Endothelial cell of umbilical vein (primary cell): ENCODE results near the gene ALDH1L2. TPM values are rescaled to one million over a fixed set of nuclear protein-coding genes. Genes with fewer than 3 reads are reported as not detected.

Experiments used
- BruUV-seq: library from RNA; stranded (reverse); fragments of 400-500 nt; replicated peaks from 2 replicates; lab custom pipeline; 2021; lab: Mats Ljungman, UMichigan
- CTCF ChIA-PET: fragments of 300-600, 350-600 bp; sonication (Branson Sonifier 250); formaldehyde crosslinking; loops from one replicate; lab custom pipeline; 2021; ENCODE audit warnings: antibody characterized with exemption, inconsistent platforms; lab: Charles Lee
- POLR2A ChIA-PET: fragments of 300-600, 350-600 bp; sonication (Branson Sonifier 250); formaldehyde crosslinking; loops from one replicate; lab custom pipeline; 2021; ENCODE audit warnings: antibody characterized with exemption, inconsistent platforms; lab: Charles Lee
- DNase-seq: peaks from one replicate; pipeline ENCODE4 v3.0.0-alpha.2; 2011; ENCODE audit warnings: low read depth, low spot score
- FAIRE-seq: peaks from 2 replicates; lab custom pipeline; 2011; peaks lifted over from hg19 to GRCh38; lab: Jason Lieb, UNC
- H2AFZ ChIP-seq: 2 replicates; pipeline ENCODE4 v1.6.0; 2012; ENCODE audit warnings: low read depth, low read length, control low read depth, inconsistent platforms
- H3K27ac ChIP-seq: 2 replicates; pipeline ENCODE4 v1.5.1; 2011; ENCODE audit warnings: low read depth, mild to moderate bottlenecking, control low read depth, low read length, moderate library complexity; ENCODE audit not compliant: insufficient read depth
- H3K27me3 ChIP-seq, 2 experiments: 2 replicates each; pipeline versions ENCODE4 v1.6.0 to v1.6.1; 2011; ENCODE audit warnings: low read length in 2 of 2, mixed read lengths in 1 of 2; ENCODE audit not compliant: control insufficient read depth in 2 of 2, insufficient read depth in 2 of 2
- H3K36me3 ChIP-seq, 2 experiments: 2 replicates in 1 of 2; 3 replicates in 1 of 2; pipeline ENCODE4 v1.5.1; 2011; ENCODE audit warnings: low read length in 2 of 2, mild to moderate bottlenecking in 1 of 2, moderate library complexity in 1 of 2; ENCODE audit not compliant: control insufficient read depth in 2 of 2, insufficient read depth in 2 of 2; ENCODE audit errors: extremely low read depth in 1 of 2
- H3K4me1 ChIP-seq: 3 replicates; pipeline ENCODE4 v1.5.1; 2011; ENCODE audit warnings: mild to moderate bottlenecking, low read length; ENCODE audit not compliant: control insufficient read depth, insufficient read depth; ENCODE audit errors: extremely low read depth
- H3K4me2 ChIP-seq: 2 replicates; pipeline ENCODE4 v1.6.1; 2011; ENCODE audit warnings: low read length, control low read depth, mixed read lengths; ENCODE audit not compliant: insufficient read depth
- H3K4me3 ChIP-seq, 3 experiments: fragments of 200-600 bp in 1 of 3; sonication (generic), shearing (Covaris generic) in 1 of 3; replicated peaks in 1 of 3; 2 replicates each; pipeline ENCODE4 v1.5.1; 2011 to 2016; ENCODE audit warnings: control low read depth in 3 of 3, low read length in 3 of 3, mild to moderate bottlenecking in 2 of 3, inconsistent platforms in 1 of 3, low read depth in 1 of 3, moderate library complexity in 1 of 3; ENCODE audit not compliant: insufficient read depth in 1 of 3
- H3K79me2 ChIP-seq: 2 replicates; pipeline ENCODE4 v1.6.0; 2012; ENCODE audit warnings: low read length, inconsistent platforms; ENCODE audit not compliant: control insufficient read depth, insufficient read depth
- H3K9ac ChIP-seq: replicated peaks from 2 replicates; pipeline ENCODE3; 2011; ENCODE audit warnings: low read length, control low read depth; ENCODE audit not compliant: insufficient read depth; ENCODE audit errors: extremely low read depth
- H3K9me1 ChIP-seq: replicated peaks from 3 replicates; pipeline ENCODE4 v1.6.0; 2011; ENCODE audit warnings: mild to moderate bottlenecking, low read length; ENCODE audit not compliant: control insufficient read depth, insufficient read depth; ENCODE audit errors: extremely low read depth
- H3K9me3 ChIP-seq: replicated peaks from 2 replicates; pipeline ENCODE4 v1.5.1; 2012; ENCODE audit warnings: low read length, inconsistent platforms; ENCODE audit not compliant: control insufficient read depth, insufficient read depth
- H4K20me1 ChIP-seq: replicated peaks from 2 replicates; pipeline ENCODE3; 2011; ENCODE audit warnings: mild to moderate bottlenecking, low read length; ENCODE audit not compliant: control insufficient read depth, insufficient read depth; ENCODE audit errors: extremely low read depth
- EZH2 ChIP-seq: IDR thresholded peaks from 2 replicates; pipeline ENCODE4 v1.6.1; 2012; ENCODE audit warnings: borderline replicate concordance, low read depth, mild to moderate bottlenecking, moderate library complexity, low read length, inconsistent platforms; ENCODE audit not compliant: severe bottlenecking
- FOS ChIP-seq: IDR thresholded peaks from 2 replicates; pipeline ENCODE4 v1.6.1; 2011; ENCODE audit warnings: mild to moderate bottlenecking, low read length, moderate library complexity, borderline replicate concordance; ENCODE audit not compliant: insufficient read depth
- GATA2 ChIP-seq: IDR thresholded peaks from 2 replicates; pipeline ENCODE4 v1.7.0; 2011; ENCODE audit warnings: low read depth, mild to moderate bottlenecking, moderate library complexity, mixed read lengths, low read length; ENCODE audit not compliant: insufficient read length, insufficient read depth
- JUN ChIP-seq: IDR thresholded peaks from 2 replicates; pipeline ENCODE4 v1.6.1; 2011; ENCODE audit warnings: borderline replicate concordance, low read depth; ENCODE audit not compliant: insufficient read length, insufficient read depth
- MAX ChIP-seq: IDR thresholded peaks from 2 replicates; pipeline ENCODE4 v1.6.1; 2011; ENCODE audit not compliant: insufficient read depth, insufficient read length
- MYC ChIP-seq: IDR thresholded peaks from one replicate; pipeline ENCODE4 v1.6.1; 2011; ENCODE audit warnings: mild to moderate bottlenecking, low read depth, low read length
- POLR2AphosphoS5 ChIP-seq: IDR thresholded peaks from 2 replicates; pipeline ENCODE4 v1.6.1; 2012; ENCODE audit warnings: low read depth, mild to moderate bottlenecking, control low read depth, low read length, moderate library complexity; ENCODE audit not compliant: insufficient read depth
- dilution Hi-C: fragments of 300-500 bp; cut with MboI; formaldehyde crosslinking; loops from one replicate; pipeline ENCODE4 v1.15.0; 2019; ENCODE audit warnings: low sequenced_read_pairs; ENCODE audit not compliant: extremely low pct_ligation_motif_present
- intact Hi-C: fragments of 100-400 bp; cut with micrococcal nuclease; formaldehyde crosslinking; loops from one replicate; pipeline ENCODE4 v1.10.0; 2022
- polyA plus RNA-seq, 4 experiments: library from polyadenylated mRNA; depleted of rRNA in 3 of 4; stranded (reverse) in 3 of 4; unstranded in 1 of 4; fragments of >200 nt; gene quantifications; 2 replicates each; pipeline versions ENCODE4 v1.2.1 to v1.2.3, GENCODE V29; 2011 to 2012; ENCODE audit warnings: missing spikeins in 1 of 4
- total RNA-seq: library from RNA; stranded (reverse); gene quantifications from 2 replicates; pipeline ENCODE4 v1.2.3, GENCODE V29; 2021
- TF ChIP-seq, protein P1 (sequence below), 2 donors: IDR thresholded peaks; 1 replicate in 1 of 2; 2 replicates in 1 of 2; pipeline ENCODE4 v1.5.1; 2011; ENCODE audit warnings: low read length in 2 of 2, mild to moderate bottlenecking in 2 of 2, moderate library complexity in 2 of 2, control low read depth in 1 of 2, inconsistent platforms in 1 of 2, low read depth in 1 of 2; ENCODE audit not compliant: insufficient read depth in 1 of 2; ENCODE audit errors: extremely low read depth in 1 of 2

The ALDH1L2 gene
- total and polyA plus RNA-seq, 2 donors (not counting 3 experiments of a cell fraction or from before 2014, with no cell fraction given): 1.4 to 2.5 TPM

DNA sequence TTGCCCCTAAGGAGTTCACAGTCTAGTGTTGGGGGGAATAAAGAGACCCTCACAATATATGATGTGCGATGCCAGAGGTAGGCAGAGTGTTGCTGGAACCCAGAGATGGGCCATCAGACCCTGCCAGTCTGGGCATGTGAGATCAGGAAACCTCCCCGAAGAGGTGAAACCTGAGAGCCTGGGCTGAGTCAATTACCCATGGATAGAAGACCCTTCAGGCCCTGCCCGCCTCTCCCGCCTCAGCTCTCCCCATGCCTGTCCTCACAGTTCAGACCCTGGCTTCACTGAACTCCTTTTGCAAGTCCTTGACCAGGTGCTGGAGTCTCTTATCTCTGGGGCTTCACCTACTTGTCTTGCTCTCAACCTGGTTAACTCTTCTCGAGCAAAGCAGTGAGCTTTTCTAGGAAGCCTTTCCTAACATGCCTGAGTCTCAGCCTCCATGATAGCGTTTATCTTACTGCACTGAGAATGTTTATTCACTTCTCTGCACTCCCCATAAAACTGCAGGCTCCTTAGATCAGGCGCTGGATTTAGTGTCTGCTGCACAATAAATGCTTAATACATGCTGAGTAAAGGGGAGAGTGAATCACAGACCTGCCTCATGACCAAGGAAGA lies 19.6 kb downstream of the ALDH1L2 start:
- ChIA-PET CTCF (no interaction called here), POLR2A (no interaction called here)
- no peaks in the 10 kb centered on the region for H3K27me3 ChIP-seq
- no peaks in the 10 kb centered on the region for H3K79me2 ChIP-seq
- no peak overlapping the region for H3K27ac ChIP-seq
- no peaks in the 10 kb centered on the region for H3K9me1 ChIP-seq
- no peak overlapping the region for H3K4me2 ChIP-seq
- H4K20me1 ChIP-seq: no peaks in the 10 kb centered on the region
- no peak for TF ChIP-seq EZH2
- no peak for TF ChIP-seq MAX
- no peak for TF ChIP-seq FOS
- H3K9me3 ChIP-seq: no peaks in the 10 kb centered on the region
- H3K4me3 ChIP-seq: no peak overlapping the region
- no peak overlapping the region for H3K9ac ChIP-seq
- H2AFZ ChIP-seq: no peak overlapping the region
- DNase-seq (no peak), FAIRE-seq (peak; percentile 37)
- no peaks in the 10 kb centered on the region for H3K36me3 ChIP-seq
- intact Hi-C loops: no loop called here
- no TSS peak for BruUV-seq
- dilution Hi-C loops: no loop called here
- no peaks in the 10 kb centered on the region for H3K4me1 ChIP-seq

DNA sequence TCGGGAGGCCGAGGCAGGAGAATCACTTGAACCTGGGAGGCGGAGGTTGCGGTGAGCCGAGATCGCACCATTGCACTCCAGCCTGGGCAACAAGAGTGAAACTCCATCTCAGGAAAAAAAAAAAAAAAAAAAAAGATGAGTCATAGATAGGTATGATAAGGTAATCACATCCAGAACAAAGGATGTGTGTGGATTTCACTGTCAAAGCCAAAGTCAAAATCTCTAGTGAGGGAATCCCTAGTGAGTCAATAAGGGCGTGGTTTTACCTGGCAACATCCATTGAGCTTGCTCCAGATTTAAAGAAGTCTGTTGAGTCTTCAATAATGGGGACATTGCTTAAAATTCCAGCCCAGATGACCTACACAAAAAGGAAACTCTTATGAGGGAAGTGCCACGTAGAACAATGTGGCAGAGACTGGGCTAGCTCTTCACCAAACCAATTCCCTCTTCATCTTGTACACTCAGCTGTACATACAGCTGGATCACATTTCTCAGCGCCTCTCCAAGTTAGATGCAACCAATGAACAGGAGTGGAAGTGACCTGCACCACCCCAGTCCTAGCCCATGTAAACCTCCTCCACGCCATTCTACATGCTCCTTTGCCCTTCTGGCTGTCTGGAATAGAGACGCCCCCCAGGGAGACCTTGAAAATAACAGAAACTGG lies 23.4 kb downstream of the ALDH1L2 start:
- Histone ChIP-seq H3K27ac (no peak overlapping the region), H3K9me3 (no peaks in the 10 kb centered on the region), H3K79me2 (no peaks in the 10 kb centered on the region), H3K4me2 (no peak overlapping the region), H2AFZ (no peak overlapping the region), H3K9me1 (no peaks in the 10 kb centered on the region), H3K27me3 (no peaks in the 10 kb centered on the region), H3K36me3 (no peaks in the 10 kb centered on the region), H3K4me3 (no peak overlapping the region), H3K4me1 (no peaks in the 10 kb centered on the region), H4K20me1 (no peaks in the 10 kb centered on the region), H3K9ac (no peak overlapping the region)
- DNase-seq: no peak
- no peak for FAIRE-seq
- no TSS peak for BruUV-seq
- intact Hi-C loops: no loop called here
- no peak for TF ChIP-seq MAX
- no peak for TF ChIP-seq JUN
- no peak for TF ChIP-seq MYC
- no peak for TF ChIP-seq POLR2AphosphoS5
- TF ChIP-seq, protein P1, sequence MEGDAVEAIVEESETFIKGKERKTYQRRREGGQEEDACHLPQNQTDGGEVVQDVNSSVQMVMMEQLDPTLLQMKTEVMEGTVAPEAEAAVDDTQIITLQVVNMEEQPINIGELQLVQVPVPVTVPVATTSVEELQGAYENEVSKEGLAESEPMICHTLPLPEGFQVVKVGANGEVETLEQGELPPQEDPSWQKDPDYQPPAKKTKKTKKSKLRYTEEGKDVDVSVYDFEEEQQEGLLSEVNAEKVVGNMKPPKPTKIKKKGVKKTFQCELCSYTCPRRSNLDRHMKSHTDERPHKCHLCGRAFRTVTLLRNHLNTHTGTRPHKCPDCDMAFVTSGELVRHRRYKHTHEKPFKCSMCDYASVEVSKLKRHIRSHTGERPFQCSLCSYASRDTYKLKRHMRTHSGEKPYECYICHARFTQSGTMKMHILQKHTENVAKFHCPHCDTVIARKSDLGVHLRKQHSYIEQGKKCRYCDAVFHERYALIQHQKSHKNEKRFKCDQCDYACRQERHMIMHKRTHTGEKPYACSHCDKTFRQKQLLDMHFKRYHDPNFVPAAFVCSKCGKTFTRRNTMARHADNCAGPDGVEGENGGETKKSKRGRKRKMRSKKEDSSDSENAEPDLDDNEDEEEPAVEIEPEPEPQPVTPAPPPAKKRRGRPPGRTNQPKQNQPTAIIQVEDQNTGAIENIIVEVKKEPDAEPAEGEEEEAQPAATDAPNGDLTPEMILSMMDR (IDR thresholded peaks at IDR 0.05; ENCODE audit: extremely low read depth in 1 of 2, insufficient read depth in 1 of 2, low read depth in 1 of 2, low read length in 2 of 2): no peak
- no peak for TF ChIP-seq GATA2
- TF ChIP-seq EZH2: no peak
- CTCF ChIA-PET: interaction anchor here (2.4 kb wide), 2 partner anchors 7 to 679 kb away, joined by 7 to 8 read pairs; no protein-coding TSS in a partner anchor
- POLR2A ChIA-PET: no interaction called here
- dilution Hi-C loops: no loop called here
